ENCODE data around the gene MUC20. TPM values are rescaled to one million over a fixed set of nuclear protein-coding genes. Genes with fewer than 3 reads are reported as not detected.

Gene MUC20
- total RNA-seq, 1 experiment from 2014 or later = not detected

DNA sequence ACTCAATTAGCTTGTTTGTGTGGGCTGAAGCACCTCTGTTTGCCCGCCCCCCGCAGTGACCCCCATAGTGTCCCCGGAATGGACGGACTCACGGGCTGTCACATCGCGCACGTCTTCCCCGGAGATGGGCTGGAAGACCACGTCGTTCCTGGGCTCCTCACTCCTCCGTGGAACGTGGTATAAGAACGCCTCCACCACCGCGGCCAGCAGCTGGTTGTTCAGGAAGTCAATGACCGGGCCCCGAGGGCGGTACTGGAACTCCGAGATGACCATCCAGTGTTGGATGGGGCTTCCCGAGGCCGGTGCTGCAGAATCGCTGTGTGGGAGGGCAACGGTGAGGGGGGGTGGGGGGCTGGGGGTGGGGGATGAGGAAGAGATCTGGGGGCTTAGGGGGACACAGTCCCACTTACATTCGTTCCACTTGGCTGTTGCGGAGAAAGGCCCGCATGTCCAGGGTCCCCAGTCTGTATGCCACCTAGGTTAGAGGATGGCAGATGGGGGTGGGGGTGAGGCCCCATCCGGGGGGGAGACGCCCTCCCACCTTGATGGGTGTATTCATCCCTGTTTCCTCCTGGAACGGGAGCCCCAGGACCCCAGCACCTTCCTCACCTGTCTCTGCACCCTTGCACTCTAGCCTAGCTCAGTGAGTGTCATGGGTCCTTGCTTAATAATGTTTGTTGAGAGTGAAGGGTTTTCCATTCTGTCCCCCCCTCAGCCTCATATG is 30.2 kb downstream of the MUC20 start:
- no TSS peak for BruUV-seq (replicated peaks)
- Histone ChIP-seq H3K27ac (ENCODE audit: low read length) (no peak overlapping the region), H3K9me3 (ENCODE audit: control insufficient read depth, insufficient read depth, low read depth, low read length) (no peaks in the 10 kb centered on the region)

DNA sequence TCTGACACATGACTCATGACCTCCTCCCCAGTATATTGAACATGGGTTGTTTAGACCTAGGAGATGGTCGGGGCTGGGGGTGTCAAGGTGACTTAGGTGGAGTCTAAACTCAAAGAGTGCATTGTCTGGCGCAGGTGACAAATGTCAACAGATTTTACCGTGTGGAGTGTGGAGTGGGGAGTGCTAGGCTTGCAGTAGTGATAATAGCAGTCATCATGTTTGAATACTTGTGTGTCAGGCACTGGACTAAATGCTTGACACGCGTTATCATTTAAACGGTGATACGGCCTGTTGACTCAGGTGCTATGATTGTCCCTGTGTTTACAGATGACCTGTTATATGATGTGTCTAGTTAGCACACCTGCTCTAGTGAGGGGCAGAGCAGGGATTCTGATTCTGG is 30.8 kb downstream of the MUC20 start:
- TF ChIP-seq TCF7L2 (IDR thresholded peaks at IDR 0.05; ENCODE audit: low read depth, low read length) (no peak), SIN3A (IDR thresholded peaks at IDR 0.05; ENCODE audit: borderline replicate concordance, insufficient read depth, low read depth, low read length) (no peak), POLR2AphosphoS5 (IDR thresholded peaks at IDR 0.05; ENCODE audit: low read depth, low read length) (no peak)
- TF ChIP-seq, protein P1, sequence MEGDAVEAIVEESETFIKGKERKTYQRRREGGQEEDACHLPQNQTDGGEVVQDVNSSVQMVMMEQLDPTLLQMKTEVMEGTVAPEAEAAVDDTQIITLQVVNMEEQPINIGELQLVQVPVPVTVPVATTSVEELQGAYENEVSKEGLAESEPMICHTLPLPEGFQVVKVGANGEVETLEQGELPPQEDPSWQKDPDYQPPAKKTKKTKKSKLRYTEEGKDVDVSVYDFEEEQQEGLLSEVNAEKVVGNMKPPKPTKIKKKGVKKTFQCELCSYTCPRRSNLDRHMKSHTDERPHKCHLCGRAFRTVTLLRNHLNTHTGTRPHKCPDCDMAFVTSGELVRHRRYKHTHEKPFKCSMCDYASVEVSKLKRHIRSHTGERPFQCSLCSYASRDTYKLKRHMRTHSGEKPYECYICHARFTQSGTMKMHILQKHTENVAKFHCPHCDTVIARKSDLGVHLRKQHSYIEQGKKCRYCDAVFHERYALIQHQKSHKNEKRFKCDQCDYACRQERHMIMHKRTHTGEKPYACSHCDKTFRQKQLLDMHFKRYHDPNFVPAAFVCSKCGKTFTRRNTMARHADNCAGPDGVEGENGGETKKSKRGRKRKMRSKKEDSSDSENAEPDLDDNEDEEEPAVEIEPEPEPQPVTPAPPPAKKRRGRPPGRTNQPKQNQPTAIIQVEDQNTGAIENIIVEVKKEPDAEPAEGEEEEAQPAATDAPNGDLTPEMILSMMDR (IDR thresholded peaks at IDR 0.05) = no peak
- TF ChIP-seq, protein P2, sequence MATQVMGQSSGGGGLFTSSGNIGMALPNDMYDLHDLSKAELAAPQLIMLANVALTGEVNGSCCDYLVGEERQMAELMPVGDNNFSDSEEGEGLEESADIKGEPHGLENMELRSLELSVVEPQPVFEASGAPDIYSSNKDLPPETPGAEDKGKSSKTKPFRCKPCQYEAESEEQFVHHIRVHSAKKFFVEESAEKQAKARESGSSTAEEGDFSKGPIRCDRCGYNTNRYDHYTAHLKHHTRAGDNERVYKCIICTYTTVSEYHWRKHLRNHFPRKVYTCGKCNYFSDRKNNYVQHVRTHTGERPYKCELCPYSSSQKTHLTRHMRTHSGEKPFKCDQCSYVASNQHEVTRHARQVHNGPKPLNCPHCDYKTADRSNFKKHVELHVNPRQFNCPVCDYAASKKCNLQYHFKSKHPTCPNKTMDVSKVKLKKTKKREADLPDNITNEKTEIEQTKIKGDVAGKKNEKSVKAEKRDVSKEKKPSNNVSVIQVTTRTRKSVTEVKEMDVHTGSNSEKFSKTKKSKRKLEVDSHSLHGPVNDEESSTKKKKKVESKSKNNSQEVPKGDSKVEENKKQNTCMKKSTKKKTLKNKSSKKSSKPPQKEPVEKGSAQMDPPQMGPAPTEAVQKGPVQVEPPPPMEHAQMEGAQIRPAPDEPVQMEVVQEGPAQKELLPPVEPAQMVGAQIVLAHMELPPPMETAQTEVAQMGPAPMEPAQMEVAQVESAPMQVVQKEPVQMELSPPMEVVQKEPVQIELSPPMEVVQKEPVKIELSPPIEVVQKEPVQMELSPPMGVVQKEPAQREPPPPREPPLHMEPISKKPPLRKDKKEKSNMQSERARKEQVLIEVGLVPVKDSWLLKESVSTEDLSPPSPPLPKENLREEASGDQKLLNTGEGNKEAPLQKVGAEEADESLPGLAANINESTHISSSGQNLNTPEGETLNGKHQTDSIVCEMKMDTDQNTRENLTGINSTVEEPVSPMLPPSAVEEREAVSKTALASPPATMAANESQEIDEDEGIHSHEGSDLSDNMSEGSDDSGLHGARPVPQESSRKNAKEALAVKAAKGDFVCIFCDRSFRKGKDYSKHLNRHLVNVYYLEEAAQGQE (IDR thresholded peaks at IDR 0.05; ENCODE audit: insufficient read depth in 1 of 2, low read depth in 2 of 2, low read length in 1 of 2) = no peak
- DNase-seq (ENCODE audit: low read depth, low spot score) = no peak
- H3K4me1 ChIP-seq (ENCODE audit: control insufficient read depth, insufficient read depth, low read length) = no peaks in the 10 kb centered on the region
- no peaks in the 10 kb centered on the region for H3K27me3 ChIP-seq (ENCODE audit: control insufficient read depth, insufficient read depth, low read length)
- ChIA-PET POLR2A (no interaction called here), CTCF (no interaction called here)
- intact Hi-C loops (cut with micrococcal nuclease; ENCODE audit: unreplicated experiment) = no loop called here
- no TSS peak for BruUV-seq (replicated peaks)
- no peak overlapping the region for H3K27ac ChIP-seq (ENCODE audit: low read length)
- H3K36me3 ChIP-seq (ENCODE audit: control insufficient read depth, insufficient read depth, low read length) = no peaks in the 10 kb centered on the region
- in situ Hi-C loops (cut with HindIII; ENCODE audit: low pct_unique_long_range_greater_than_20kb, low sequenced_read_pairs) = no loop called here
- no peaks in the 10 kb centered on the region for H3K9me3 ChIP-seq (ENCODE audit: control insufficient read depth, insufficient read depth, low read depth, low read length)
- ATAC-seq = no peak
- no peak overlapping the region for H3K4me3 ChIP-seq (ENCODE audit: low read depth in 2 of 2, low read length in 2 of 2)

More for the DNA sequence above, 30.2 kb downstream of the MUC20 start:
- DNase-seq (ENCODE audit: low read depth, low spot score) (no peak), ATAC-seq (no peak)
- CTCF ChIA-PET = no interaction called here
- H3K4me1 ChIP-seq (ENCODE audit: control insufficient read depth, insufficient read depth, low read length) = no peaks in the 10 kb centered on the region
- no peak overlapping the region for H3K4me3 ChIP-seq (ENCODE audit: low read depth in 2 of 2, low read length in 2 of 2)
- POLR2A ChIA-PET = no interaction called here
- TF ChIP-seq SIN3A (IDR thresholded peaks at IDR 0.05; ENCODE audit: borderline replicate concordance, insufficient read depth, low read depth, low read length) (no peak), TCF7L2 (IDR thresholded peaks at IDR 0.05; ENCODE audit: low read depth, low read length) (no peak), POLR2AphosphoS5 (IDR thresholded peaks at IDR 0.05; ENCODE audit: low read depth, low read length) (no peak)
- TF ChIP-seq, protein P1 (IDR thresholded peaks at IDR 0.05) = no peak
- TF ChIP-seq, protein P2 (IDR thresholded peaks at IDR 0.05; ENCODE audit: insufficient read depth in 1 of 2, low read depth in 2 of 2, low read length in 1 of 2) = no peak
- intact Hi-C loops (cut with micrococcal nuclease; ENCODE audit: unreplicated experiment) (no loop called here), in situ Hi-C loops (cut with HindIII; ENCODE audit: low pct_unique_long_range_greater_than_20kb, low sequenced_read_pairs) (no loop called here)
- H3K36me3 ChIP-seq (ENCODE audit: control insufficient read depth, insufficient read depth, low read length) = no peaks in the 10 kb centered on the region
- H3K27me3 ChIP-seq (ENCODE audit: control insufficient read depth, insufficient read depth, low read length) = no peaks in the 10 kb centered on the region
